OCI-LY3 (cell line): Measurements from ENCODE around the gene TCF4.

Experiments used
- CTCF ChIP-seq: fragments of 200-600, 300-600 bp; sonication (generic); IDR thresholded peaks from 2 replicates; pipeline ENCODE4 v1.5.1; 2014; ENCODE audit warnings: antibody characterized with exemption, low read length, low read depth
- EZH2phosphoT487 ChIP-seq: fragments of 200-600 bp; shearing (Covaris generic); IDR thresholded peaks from 2 replicates; pipeline ENCODE4 v1.6.1; 2018; ENCODE audit warnings: antibody characterized with exemption, mixed run types, low read depth

GRCh38 chr18:55625901-55626300 is 37.9 kb upstream of the TCF4 start:
- TF ChIP-seq CTCF (no peak), EZH2phosphoT487 (no peak)
